Lower leg skin (tissue), 3 donors: ENCODE results near the gene VPS37B.

Experiments
- CTCF ChIP-seq, 3 donors: fragments of 450-650 bp; IDR thresholded peaks; one replicate each; pipeline ENCODE4 v1.5.1; 2016; ENCODE audit warnings: antibody characterized with exemption in 3 of 3, mild to moderate bottlenecking in 3 of 3, moderate library complexity in 2 of 3
- POLR2A ChIP-seq, 2 donors: fragments of 450-650 bp; IDR thresholded peaks; one replicate each; pipeline ENCODE4 v1.6.1; 2016 to 2017; ENCODE audit warnings: antibody characterized with exemption in 2 of 2, mild to moderate bottlenecking in 1 of 2, moderate library complexity in 1 of 2

GRCh38 chr12:122884860-122885259 is 11.1 kb downstream of the VPS37B start:
- TF ChIP-seq CTCF (IDR thresholded peaks at IDR 0.05) (no peak), POLR2A (IDR thresholded peaks at IDR 0.05) (no peak)
